22Rv1 (cell line): ENCODE results near the gene RNF152.

Experiments
- ZFX ChIP-seq: fragments of 450-650 bp; IDR thresholded peaks from 2 replicates; pipeline ENCODE4 v1.6.1; 2017; ENCODE audit warnings: antibody characterized with exemption, borderline replicate concordance
- TF ChIP-seq, protein P1 (sequence below): fragments of 450-650 bp; IDR thresholded peaks from 2 replicates; pipeline ENCODE4 v1.5.1; 2017; ENCODE audit warnings: mild to moderate bottlenecking

DNA sequence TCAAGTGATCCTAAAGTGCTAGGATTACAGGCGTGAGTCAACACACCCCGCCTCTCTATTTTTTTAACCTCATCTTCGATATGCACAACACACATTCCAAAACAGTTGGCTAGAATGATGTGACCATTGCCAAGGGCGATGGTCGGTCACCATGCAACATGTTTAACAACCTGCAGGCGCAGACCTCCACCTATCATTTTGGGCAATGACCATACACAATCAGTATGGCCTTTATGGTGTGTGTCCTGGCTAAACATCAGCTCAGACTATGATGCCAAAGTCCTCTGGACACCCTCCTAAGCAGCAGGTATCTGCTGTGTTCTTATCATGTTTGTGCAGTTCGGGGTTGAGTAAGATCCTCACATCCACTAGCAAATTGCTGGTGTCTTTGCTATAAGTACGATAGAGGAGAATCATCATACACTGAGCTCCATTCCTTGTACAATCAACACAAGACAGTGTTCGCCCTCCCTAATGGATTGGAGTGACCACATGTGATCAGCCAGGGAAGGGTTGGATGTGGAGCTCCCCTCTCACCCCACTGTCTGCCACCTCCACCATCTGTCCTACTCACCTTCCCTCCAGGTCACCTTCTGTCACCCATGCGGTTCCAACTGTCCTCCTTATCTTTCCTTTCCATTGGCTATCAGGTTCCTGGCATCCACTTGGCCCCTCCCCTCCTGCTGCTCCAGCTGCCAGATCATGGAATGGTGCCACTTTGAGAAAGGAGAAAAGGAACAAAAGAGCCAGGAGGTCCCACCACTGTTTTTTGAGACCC is 7.9 kb upstream of the RNF152 start:
- TF ChIP-seq, protein P1, sequence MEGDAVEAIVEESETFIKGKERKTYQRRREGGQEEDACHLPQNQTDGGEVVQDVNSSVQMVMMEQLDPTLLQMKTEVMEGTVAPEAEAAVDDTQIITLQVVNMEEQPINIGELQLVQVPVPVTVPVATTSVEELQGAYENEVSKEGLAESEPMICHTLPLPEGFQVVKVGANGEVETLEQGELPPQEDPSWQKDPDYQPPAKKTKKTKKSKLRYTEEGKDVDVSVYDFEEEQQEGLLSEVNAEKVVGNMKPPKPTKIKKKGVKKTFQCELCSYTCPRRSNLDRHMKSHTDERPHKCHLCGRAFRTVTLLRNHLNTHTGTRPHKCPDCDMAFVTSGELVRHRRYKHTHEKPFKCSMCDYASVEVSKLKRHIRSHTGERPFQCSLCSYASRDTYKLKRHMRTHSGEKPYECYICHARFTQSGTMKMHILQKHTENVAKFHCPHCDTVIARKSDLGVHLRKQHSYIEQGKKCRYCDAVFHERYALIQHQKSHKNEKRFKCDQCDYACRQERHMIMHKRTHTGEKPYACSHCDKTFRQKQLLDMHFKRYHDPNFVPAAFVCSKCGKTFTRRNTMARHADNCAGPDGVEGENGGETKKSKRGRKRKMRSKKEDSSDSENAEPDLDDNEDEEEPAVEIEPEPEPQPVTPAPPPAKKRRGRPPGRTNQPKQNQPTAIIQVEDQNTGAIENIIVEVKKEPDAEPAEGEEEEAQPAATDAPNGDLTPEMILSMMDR = no peak
- no peak for TF ChIP-seq ZFX
